HEK293 (cell line): ENCODE data around the gene ESPL1.

Source experiments
- HOXA7 ChIP-seq: sonication (generic); formaldehyde crosslinking; IDR thresholded peaks from 2 replicates; pipeline ENCODE4 v1.8.1; 2022; ENCODE audit warnings: missing genetic modification reagents, borderline replicate concordance
- MYNN ChIP-seq: fragments of 450-650 bp; formaldehyde crosslinking; IDR thresholded peaks from 2 replicates; pipeline ENCODE4 v1.5.1; 2016; ENCODE audit warnings: missing biosample characterization, missing genetic modification characterization, borderline replicate concordance
- REST ChIP-seq: fragments of 450-650 bp; formaldehyde crosslinking; IDR thresholded peaks from 2 replicates; pipeline ENCODE4 v1.5.1; 2016; ENCODE audit warnings: missing biosample characterization, missing genetic modification characterization
- YY1 ChIP-seq: fragments of 450-650 bp; formaldehyde crosslinking; IDR thresholded peaks from 2 replicates; pipeline ENCODE4 v1.5.1; 2018; ENCODE audit warnings: missing biosample characterization, missing genetic modification characterization
- ZNF138 ChIP-seq: fragments of 450-650 bp; formaldehyde crosslinking; IDR thresholded peaks from 2 replicates; pipeline ENCODE4 v1.5.1; 2016; ENCODE audit warnings: missing biosample characterization, missing genetic modification characterization, borderline replicate concordance
- ZNF140 ChIP-seq: fragments of 450-650 bp; formaldehyde crosslinking; IDR thresholded peaks from 2 replicates; pipeline ENCODE4 v1.5.1; 2016; ENCODE audit warnings: missing biosample characterization, missing genetic modification characterization
- ZNF274 ChIP-seq, 2 experiments: fragments of 200-500 bp in 1 of 2; fragments of 450-650 bp in 1 of 2; sonication (Bioruptor generic) in 1 of 2; formaldehyde crosslinking in 1 of 2; IDR thresholded peaks; 2 replicates each; pipeline versions ENCODE4 v1.5.1 to v1.6.1; 2014 to 2016; ENCODE audit warnings: borderline replicate concordance in 1 of 2, inconsistent platforms in 1 of 2, low read length in 1 of 2, missing biosample characterization in 1 of 2, missing genetic modification characterization in 1 of 2
- ZNF549 ChIP-seq: fragments of 450-650 bp; IDR thresholded peaks from 2 replicates; pipeline ENCODE4 v1.5.1; 2018; ENCODE audit warnings: missing biosample characterization, missing genetic modification characterization, mild to moderate bottlenecking, inconsistent platforms, moderate library complexity
- ZNF658 ChIP-seq: fragments of 450-650 bp; formaldehyde crosslinking; IDR thresholded peaks from 2 replicates; pipeline ENCODE4; 2016; ENCODE audit warnings: missing biosample characterization, missing genetic modification characterization
- ZNF792 ChIP-seq: fragments of 450-650 bp; formaldehyde crosslinking; IDR thresholded peaks from 2 replicates; pipeline ENCODE4 v1.5.1; 2016; ENCODE audit warnings: missing biosample characterization, missing genetic modification characterization
- ZNF843 ChIP-seq: fragments of 450-650 bp; formaldehyde crosslinking; IDR thresholded peaks from 2 replicates; pipeline ENCODE4 v1.5.1; 2016; ENCODE audit warnings: missing biosample characterization, missing genetic modification characterization
- TF ChIP-seq, protein P1 (sequence below): fragments of 450-650 bp; formaldehyde crosslinking; IDR thresholded peaks from 2 replicates; pipeline ENCODE4 v1.5.1; 2016; ENCODE audit warnings: missing biosample characterization, missing genetic modification characterization

DNA sequence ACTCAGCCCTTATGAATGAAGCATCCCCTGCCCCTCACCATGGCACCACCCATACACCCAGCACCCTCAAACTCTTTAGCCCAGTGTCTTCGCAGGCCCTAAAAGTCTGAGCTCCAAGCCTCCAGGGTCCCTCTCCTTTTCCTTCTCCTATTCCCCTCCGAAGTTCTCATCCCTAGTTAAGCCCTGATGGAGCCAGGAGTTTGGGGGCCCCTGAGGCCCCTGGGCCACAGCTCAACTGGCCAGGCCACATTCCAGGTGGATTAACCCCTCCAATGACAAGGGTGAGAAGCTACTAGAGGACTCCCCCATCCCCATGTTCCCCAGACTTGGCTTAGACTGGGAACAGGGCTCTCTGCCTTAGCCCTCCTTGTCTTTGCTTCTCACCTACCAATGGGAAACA, 38.6 kb upstream of the ESPL1 start:
- no peak for TF ChIP-seq REST (tag by site-specific recombination)
- TF ChIP-seq ZNF843 (tag by site-specific recombination), result no peak
- TF ChIP-seq YY1 (tag by site-specific recombination), result no peak
- no peak for TF ChIP-seq MYNN (tag by site-specific recombination)
- no peak for TF ChIP-seq ZNF138 (tag by site-specific recombination)
- TF ChIP-seq, protein P1, sequence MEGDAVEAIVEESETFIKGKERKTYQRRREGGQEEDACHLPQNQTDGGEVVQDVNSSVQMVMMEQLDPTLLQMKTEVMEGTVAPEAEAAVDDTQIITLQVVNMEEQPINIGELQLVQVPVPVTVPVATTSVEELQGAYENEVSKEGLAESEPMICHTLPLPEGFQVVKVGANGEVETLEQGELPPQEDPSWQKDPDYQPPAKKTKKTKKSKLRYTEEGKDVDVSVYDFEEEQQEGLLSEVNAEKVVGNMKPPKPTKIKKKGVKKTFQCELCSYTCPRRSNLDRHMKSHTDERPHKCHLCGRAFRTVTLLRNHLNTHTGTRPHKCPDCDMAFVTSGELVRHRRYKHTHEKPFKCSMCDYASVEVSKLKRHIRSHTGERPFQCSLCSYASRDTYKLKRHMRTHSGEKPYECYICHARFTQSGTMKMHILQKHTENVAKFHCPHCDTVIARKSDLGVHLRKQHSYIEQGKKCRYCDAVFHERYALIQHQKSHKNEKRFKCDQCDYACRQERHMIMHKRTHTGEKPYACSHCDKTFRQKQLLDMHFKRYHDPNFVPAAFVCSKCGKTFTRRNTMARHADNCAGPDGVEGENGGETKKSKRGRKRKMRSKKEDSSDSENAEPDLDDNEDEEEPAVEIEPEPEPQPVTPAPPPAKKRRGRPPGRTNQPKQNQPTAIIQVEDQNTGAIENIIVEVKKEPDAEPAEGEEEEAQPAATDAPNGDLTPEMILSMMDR, result no peak
- no peak for TF ChIP-seq ZNF549
- no peak for TF ChIP-seq ZNF658
- TF ChIP-seq HOXA7, result no peak
- TF ChIP-seq ZNF274 (IDR thresholded peaks at IDR 0.05; ENCODE audit: low read length), result no peak
- TF ChIP-seq ZNF274 (tag by site-specific recombination; IDR thresholded peaks at IDR 0.05; ENCODE audit: borderline replicate concordance), result no peak
- TF ChIP-seq ZNF140 (tag by site-specific recombination), result no peak
- no peak for TF ChIP-seq ZNF792
